ENCODE results near the gene ERC2.
A peak's percentile ranks its signal among the peaks of the same experiment; 100 is the strongest.

The ERC2 gene

GRCh38 chr3:55718521-55718921 is 749.7 kb downstream of the ERC2 start:
- no peak overlapping the region for H3K4me3 ChIP-seq (ENCODE audit: control insufficient read depth, low read depth, low read length)
- peak; percentile 19 for DNase-seq (ENCODE audit: low read depth)
- TF ChIP-seq CTCF (conservative IDR thresholded peaks at IDR 0.05; ENCODE audit: control insufficient read depth, insufficient read depth, low read depth, low read length) = no peak

- no peak for DNase-seq (ENCODE audit: low read depth)
- H3K4me3 ChIP-seq (ENCODE audit: control insufficient read depth, low read depth, low read length) = no peak overlapping the region
- no peak for TF ChIP-seq CTCF (conservative IDR thresholded peaks at IDR 0.05; ENCODE audit: control insufficient read depth, insufficient read depth, low read depth, low read length)
Measured at GRCh38 chr3:55718074-55718473, 750.2 kb downstream of the ERC2 start.

DNA sequence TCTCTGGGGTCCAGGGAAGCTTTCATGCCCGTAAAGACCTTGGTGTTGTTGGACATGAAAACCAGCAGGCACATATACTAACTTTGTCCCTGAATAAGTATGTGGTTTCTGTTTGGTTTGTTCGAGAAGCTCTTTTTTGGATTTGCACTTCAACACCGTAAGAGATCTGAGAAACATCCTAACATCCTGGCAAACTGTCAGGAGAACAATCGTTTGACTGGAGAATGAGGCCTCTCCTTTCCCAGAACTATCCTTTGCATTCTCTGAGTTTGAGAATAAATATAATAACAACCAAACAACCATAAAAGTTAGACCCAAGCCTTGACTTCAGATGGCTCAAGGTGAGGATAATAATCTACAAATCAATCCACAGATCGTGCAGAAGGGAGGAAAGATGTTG is 750.8 kb downstream of the ERC2 start:
- TF ChIP-seq CTCF (conservative IDR thresholded peaks at IDR 0.05; ENCODE audit: control insufficient read depth, insufficient read depth, low read depth, low read length) = no peak
- H3K4me3 ChIP-seq (ENCODE audit: control insufficient read depth, low read depth, low read length) = no peak overlapping the region
- no peak for DNase-seq (ENCODE audit: low read depth)

DNA sequence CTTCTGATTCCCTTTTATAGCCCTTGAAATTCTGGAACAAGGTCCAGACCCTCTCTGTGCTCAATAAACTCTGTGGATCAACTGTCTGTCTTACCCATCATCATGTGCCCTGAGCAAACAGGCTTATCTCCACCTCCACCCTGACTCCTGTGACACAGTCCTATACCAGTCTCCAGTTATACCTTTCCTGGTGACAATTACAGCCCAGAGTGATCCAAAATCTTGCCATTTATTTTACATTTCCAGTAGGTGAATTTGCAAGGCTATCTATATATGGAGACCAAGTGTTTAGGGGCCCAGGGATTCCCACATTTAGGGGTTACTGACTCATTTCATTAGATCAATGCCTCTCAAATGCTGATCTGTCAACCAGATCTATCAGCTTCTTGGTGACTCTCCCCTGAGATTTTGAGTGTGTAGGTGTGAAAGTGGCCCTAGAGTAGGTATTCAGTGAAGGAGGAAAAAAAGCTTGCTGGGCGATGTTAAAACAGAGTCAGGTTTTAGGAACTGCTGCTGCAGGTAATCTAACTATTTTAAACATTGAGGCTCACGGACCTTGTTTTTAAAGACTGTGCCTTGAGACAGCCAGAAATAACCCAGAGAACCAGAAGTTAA is 751.5 kb downstream of the ERC2 start:
- no peak for TF ChIP-seq CTCF (conservative IDR thresholded peaks at IDR 0.05; ENCODE audit: control insufficient read depth, insufficient read depth, low read depth, low read length)
- H3K4me3 ChIP-seq (ENCODE audit: control insufficient read depth, low read depth, low read length) = no peak overlapping the region
- DNase-seq (ENCODE audit: low read depth) = no peak

DNA sequence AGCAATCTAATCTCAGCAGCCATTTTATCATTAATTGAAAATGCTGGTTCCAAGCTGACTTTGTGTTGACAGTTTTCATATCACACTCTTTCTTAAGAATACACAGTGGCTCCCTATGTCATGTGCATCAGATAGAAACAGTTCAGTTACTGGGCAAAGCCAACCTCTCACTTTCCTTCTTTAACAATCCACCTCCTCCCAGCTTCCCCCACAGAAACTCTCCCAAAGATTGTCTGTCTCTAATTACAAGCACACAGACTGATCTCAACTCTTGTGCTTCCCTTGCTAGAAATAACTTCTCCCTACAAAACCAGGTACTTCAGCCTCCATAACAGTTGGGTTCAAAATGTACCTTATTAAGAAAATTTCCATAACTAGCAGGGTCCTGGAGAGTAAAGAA is 752.2 kb downstream of the ERC2 start:
- H3K4me3 ChIP-seq (ENCODE audit: control insufficient read depth, low read depth, low read length) = no peak overlapping the region
- no peak for TF ChIP-seq CTCF (conservative IDR thresholded peaks at IDR 0.05; ENCODE audit: control insufficient read depth, insufficient read depth, low read depth, low read length)
- DNase-seq (ENCODE audit: low read depth) = no peak

DNA sequence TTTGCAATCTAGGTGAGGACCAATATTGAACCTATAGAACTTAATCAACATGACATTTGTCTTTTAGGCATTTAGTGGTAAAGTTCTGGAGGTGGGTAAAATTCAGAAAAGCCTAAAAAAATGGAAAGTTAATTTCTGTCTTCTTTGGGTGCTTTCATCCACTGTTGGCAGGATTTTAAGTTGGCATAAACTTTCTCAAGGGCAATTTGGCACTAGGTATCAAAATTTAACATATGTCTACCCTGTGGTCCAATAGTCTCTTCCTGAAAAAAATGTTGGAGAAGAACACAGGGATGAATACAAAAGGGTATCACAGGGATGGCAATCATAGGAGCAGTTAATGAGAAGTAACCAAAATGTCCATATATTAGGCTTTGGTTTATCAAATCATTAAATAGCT is 754.2 kb downstream of the ERC2 start:
- no peak overlapping the region for H3K4me3 ChIP-seq (ENCODE audit: control insufficient read depth, low read depth, low read length)
- TF ChIP-seq CTCF (conservative IDR thresholded peaks at IDR 0.05; ENCODE audit: control insufficient read depth, insufficient read depth, low read depth, low read length) = no peak
- no peak for DNase-seq (ENCODE audit: low read depth)

DNA sequence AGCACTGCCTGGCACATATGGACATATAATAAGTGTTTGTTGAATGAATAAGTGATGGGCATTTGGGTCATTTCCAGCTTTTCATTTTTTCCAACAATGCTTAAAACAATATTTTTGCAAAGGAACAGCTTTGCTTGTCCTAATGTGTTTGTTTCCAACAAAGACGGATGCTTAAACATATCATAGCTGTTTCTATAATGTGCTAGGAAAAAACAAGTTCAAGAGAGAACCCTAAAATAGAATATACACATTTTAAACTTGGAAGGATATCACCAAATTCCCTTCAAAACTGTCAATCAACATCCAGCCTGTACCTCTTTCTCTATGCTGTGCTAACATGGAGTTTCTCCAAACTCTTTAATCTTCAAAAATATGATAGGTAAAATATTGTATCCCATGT is 756.6 kb downstream of the ERC2 start:
- TF ChIP-seq CTCF (conservative IDR thresholded peaks at IDR 0.05; ENCODE audit: control insufficient read depth, insufficient read depth, low read depth, low read length) = no peak
- no peak for DNase-seq (ENCODE audit: low read depth)
- no peak overlapping the region for H3K4me3 ChIP-seq (ENCODE audit: control insufficient read depth, low read depth, low read length)

Measured in fibroblast of mammary gland (primary cell).